ENCODE results near the gene ISYNA1.

Gene ISYNA1

GRCh38 chr19:18431351-18432197, 6.4 kb downstream of the ISYNA1 start:
- DNase-seq (ENCODE audit: low spot score): no peak

DNA sequence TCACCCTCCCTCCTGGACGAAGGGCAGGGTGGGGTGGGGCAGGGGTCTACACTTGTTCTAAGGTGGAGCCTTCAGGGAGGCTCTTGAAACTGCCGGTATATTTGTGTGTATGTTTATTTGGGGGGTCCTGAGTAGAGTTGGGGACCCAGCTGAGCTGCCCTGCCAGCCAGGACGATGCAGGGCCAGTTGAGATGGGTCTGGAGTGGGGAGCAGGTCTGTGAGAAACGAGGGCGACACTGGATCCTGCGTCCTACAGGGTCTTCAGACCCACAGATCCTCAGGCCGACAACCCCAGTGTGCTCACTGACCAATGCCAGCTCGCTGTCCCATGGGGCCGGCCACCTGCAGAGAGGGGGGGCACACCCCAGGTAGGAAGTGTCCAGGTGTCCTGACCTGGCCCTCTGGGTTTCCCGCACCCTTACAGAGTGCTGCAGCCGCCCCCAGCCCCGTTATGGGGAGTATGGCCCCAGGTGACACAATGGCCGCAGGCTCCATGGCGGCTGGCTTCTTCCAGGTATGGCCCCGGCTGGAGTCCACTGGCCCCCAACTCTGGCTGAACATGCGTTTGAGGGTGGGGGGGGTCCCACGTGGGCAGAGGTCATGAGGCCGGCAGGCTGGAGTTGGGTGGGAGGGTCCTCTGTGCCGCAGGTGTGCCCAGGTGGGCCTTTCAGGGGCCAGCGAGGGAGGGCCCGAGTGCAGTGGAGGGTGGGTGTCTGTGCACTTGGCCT, 7.4 kb downstream of the ISYNA1 start:
- DNase-seq (ENCODE audit: low spot score): no peak

DNA sequence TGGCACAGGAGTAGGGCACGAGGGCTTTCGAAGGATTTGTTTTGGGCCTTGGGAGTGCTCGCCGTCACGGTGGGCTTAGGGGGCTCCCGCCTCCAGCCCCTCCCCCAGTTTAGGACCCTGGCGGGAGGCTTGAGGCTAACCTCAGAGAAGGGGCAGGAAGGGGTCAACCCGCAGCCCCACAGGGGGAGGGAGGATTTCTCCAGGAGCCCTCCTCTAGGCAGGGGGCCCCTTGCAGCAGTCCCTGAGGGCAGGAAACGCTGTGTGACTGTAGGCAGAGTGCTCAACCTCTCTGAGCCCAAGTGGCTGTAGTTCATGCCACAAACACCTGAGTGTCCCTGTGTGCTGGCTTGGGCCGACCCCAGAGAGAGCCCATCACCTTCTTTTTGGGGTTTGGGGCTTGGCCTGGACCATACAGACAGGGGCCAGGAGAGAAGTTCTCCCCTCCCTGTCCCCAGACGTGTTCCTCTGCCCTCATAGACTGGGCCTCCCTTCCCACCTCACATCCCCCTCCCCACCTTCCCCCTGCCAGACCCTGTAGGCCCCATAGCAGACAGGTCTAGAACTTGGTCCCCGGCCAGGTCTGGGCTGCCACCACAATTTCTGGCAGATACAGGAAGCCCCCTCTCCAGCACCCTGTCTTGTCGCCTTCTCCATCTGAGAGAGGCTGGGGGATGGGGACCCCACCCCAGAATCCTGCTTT, 8.1 kb downstream of the ISYNA1 start:
- no peak for DNase-seq (ENCODE audit: low spot score)

DNA sequence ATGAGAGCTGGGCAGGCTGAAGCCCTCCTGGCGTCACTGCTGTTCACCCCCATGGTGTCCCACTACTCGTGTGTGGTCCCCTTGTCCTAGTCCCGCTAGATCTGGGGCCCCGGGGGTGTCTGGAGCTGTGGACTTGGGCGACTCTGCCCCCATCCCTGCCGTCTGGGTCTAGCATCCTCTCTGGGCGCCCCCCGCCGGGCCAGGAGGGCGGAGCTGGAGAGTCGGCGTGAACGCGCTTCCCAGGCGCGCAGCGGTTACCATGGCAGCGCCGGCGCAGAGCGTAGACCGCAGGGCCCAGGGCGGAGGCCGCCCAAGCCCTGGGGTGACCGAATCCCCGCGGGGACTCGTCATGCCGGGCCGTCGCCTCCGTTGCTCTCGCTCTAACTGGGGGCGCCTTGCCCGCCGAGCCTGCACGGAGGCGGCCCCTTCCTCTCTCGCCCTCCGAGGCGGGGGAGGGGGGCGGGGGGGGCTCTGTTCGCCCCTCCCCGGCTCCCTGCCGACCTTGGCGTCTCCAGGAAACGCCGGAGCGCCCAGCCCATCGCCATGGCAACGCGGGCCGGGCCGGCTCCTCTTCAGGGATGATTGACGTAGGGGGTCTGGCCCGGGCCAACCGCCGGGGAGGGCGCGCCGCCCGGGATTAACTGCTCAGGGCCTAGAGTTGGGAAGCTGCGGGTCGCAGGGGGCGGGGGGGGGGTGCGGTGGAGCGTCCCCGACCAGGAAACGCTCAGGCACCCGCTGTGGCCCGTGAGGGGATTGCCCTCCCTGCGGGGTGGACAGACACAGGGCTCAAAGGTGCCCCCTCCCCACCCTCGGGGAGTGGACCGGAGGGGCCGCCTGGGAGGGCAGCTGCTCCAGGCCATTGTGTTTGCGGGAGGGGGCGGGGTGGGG, 8.9 kb downstream of the ISYNA1 start:
- DNase-seq (ENCODE audit: low spot score): peak; percentile 90

DNA sequence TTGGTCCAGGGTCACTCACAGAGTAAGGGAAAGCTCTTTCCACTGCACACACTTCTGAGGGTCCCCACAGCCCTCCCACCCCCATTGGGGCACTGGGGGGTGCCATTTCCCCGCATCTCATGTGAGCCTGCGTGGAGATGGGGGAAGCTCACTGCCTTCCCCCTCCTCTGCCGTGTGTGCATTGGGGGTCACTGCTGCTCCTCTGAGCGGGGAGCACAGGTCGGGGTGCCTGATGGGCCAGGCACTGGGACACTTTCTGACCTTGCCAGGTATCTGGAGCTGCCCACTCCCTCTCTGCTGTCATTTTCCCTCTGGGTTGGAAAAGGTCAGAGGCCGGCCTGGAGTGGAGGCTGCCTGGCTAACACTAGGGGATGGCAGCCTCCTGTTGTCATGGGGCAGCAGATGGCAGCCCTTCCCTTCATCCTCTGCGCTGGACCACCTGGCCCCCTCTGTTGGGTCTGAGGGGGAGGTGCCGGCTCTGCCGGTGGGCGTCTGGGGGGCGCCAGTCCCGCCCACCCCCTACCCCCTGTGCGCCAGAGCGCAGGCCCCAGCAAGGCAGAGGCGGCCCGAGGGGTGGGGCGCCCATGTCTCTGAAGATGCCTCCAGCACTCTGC, 9.7 kb downstream of the ISYNA1 start:
- DNase-seq (ENCODE audit: low spot score): no peak

DNA sequence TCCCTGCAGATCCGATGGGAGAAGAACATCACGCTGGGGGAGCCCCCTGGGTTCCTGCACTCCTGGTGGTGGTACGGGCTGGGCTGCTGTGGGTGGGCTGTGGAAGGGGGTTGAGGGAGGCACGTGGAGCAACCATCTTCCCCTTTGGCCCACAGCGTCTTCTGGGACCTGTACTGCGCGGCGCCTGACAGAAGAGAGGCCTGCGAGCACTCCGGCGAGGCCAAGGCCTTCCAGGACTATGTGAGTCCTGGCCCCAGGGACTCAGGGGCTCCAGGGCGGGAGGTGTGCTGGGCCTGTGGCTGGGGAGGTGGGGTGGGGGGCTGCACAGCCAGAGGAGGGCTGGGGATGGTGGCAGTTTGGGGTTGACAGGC, 10.2 kb downstream of the ISYNA1 start:
- DNase-seq (ENCODE audit: low spot score): no peak

- DNase-seq (ENCODE audit: low spot score): no peak
Measured at GRCh38 chr19:18427080-18427742, 10.7 kb downstream of the ISYNA1 start.

DNA sequence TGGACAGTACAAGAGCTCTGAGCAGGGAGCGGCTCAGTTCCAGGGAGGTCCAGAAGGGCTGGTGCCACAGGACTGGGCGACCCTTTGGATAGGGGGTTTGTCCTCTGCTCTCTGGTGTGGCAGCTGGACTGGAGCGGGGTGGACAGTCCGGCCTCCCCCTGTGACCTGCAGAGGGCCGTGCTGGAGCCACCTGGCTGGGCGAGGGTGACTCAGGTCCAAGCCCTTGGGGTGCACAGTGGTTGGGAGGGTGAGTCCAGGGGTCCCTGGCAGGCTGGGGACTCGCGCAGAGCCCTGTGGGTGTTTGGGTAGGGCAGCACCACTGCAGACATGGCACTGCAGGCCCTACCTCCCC, 11.5 kb downstream of the ISYNA1 start:
- no peak for DNase-seq (ENCODE audit: low spot score)

DNA sequence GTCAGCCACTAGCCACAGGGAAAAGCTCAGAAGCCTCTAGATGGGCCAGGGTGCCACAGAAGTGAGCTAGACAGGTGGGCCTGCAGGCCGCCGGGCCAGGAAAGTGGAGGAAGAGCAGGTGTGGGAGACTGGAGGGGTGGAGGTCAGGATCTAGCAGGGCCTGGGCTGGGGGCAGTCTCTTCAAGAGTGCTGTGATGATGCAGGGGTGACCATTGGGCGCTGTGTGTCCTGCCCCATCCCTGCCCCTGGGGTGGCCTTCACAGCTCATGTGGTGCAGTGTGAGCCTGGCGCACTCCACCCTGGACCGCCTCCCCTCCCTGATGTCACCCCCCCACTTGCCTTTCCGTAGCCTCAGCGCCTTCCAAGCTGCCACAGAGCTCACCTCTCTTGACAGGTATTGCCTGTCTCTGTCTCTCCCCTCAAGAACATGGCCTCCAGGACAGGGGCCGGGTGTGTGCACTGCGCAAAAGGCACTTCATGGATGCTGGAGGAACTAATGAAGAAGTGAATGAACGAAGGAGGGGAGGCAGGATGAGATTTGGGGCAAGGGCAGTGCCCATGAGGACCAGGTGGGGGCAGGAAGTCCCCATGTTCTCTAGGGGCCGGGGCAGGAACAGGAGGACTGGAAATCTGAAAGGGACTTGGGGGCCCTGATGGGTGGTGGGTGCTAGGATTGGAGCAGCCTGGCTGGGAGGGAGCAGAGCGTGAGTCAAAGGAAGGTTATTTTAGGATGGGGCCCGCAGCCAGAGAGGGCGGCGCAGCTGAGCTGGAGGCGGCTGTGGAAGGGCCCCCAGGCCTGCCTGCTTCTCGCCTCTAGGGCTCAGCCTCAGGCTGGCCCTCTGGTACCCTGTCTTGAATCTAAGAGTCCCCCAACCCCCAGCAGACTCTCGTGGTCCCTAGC, 12.2 kb downstream of the ISYNA1 start:
- no peak for DNase-seq (ENCODE audit: low spot score)

DNA sequence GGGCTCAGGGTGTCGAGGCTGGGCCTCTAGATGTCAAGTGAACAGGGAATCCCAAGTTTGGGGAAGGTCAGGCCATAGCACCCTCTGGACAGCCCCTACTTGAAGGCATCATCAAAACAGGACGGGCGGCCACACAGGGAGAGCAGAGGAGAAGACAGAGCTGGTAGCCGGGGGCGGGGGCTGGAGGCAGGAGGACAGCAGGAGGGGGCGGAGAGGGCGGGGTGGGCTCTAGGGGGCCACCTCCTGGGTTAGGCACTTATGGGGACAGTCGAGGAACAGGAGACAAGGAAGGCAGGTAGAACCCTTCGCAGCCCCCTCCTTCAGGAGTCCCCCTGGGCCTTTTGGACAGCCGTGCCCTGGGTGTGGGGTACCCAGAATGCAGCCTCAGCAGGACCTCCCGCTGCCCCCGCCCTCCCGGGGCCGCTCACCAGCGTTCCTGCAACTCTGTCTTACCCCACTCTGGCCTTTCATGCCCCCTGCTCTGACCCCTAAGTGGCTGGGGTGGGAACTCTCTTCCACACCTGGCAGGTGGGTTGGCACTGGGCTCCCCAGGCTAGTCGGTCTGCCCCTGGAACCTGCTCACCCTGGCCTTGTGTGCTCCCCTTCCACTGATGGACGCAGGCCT, 12.9 kb downstream of the ISYNA1 start:
- no peak for DNase-seq (ENCODE audit: low spot score)

GRCh38 chr19:18424122-18424889, 13.6 kb downstream of the ISYNA1 start:
- no peak for DNase-seq (ENCODE audit: low spot score)

GRCh38 chr19:18423258-18424020, 14.5 kb downstream of the ISYNA1 start:
- DNase-seq (ENCODE audit: low spot score): no peak

GRCh38 chr19:18422530-18423191, 15.3 kb downstream of the ISYNA1 start:
- peak; percentile 48 for DNase-seq (ENCODE audit: low spot score)

GRCh38 chr19:18421371-18421959, 16.5 kb downstream of the ISYNA1 start:
- no peak for DNase-seq (ENCODE audit: low spot score)

- DNase-seq (ENCODE audit: low spot score): no peak
Measured at GRCh38 chr19:18420930-18421329, 17.0 kb downstream of the ISYNA1 start.

- DNase-seq (ENCODE audit: low spot score): no peak
Measured at GRCh38 chr19:18419699-18420460, 18.1 kb downstream of the ISYNA1 start.
